Tibial nerve (tissue), 4 donors: Measurements from ENCODE around the gene ANKRD39.

Source experiments
- CTCF ChIP-seq, 5 experiments: fragments of 200-600 bp in 3 of 5; fragments of 450-650 bp in 2 of 5; sonication (generic) in 3 of 5; IDR thresholded peaks; one replicate each; pipeline ENCODE4 v1.5.1; 2016 to 2019; ENCODE audit warnings: antibody characterized with exemption in 5 of 5, mild to moderate bottlenecking in 3 of 5, moderate library complexity in 2 of 5
- EP300 ChIP-seq, 2 donors: sonication (generic); formaldehyde crosslinking; IDR thresholded peaks; one replicate each; pipeline ENCODE4 v1.6.1; 2017; ENCODE audit warnings: antibody characterized with exemption in 2 of 2, mild to moderate bottlenecking in 1 of 2
- POLR2A ChIP-seq, 2 donors: fragments of 450-650 bp; IDR thresholded peaks; one replicate each; pipeline ENCODE4 v1.6.1; 2017; ENCODE audit warnings: antibody characterized with exemption in 2 of 2, mild to moderate bottlenecking in 2 of 2, moderate library complexity in 2 of 2

- no peak for TF ChIP-seq CTCF (IDR thresholded peaks at IDR 0.05)
- TF ChIP-seq POLR2A (IDR thresholded peaks at IDR 0.05): no peak
- no peak for TF ChIP-seq EP300 (IDR thresholded peaks at IDR 0.05)
Observed at GRCh38 chr2:96844405-96844808, 13.4 kb downstream of the ANKRD39 start.
